ENCODE results near the gene CAMTA1. TPM values are rescaled to one million over a fixed set of nuclear protein-coding genes. Genes with fewer than 3 reads are reported as not detected.
A peak's percentile ranks its signal among the peaks of the same experiment; 100 is the strongest.

CAMTA1 gene
- total RNA-seq, 2 donors from 2014 or later: 36.5 to 57.5 TPM

GRCh38 chr1:7634546-7635240 is 849.4 kb downstream of the CAMTA1 start:
- no peak for ATAC-seq

GRCh38 chr1:7636795-7637526 is 851.7 kb downstream of the CAMTA1 start:
- DNase-seq (ENCODE audit: low spot score) (no peak), ATAC-seq (no peak)
- H3K36me3 Mint-ChIP-seq: no peaks in the 10 kb centered on the region
- peaks cover 0 to 3% of the 10 kb centered on the region in 2 donors for H3K27me3 Mint-ChIP-seq
- no peak overlapping the region for H3K4me3 Mint-ChIP-seq
- H3K27ac Mint-ChIP-seq: no peak overlapping the region
- no peaks in the 10 kb centered on the region for H3K9me3 Mint-ChIP-seq
- peaks cover 0 to 3% of the 10 kb centered on the region in 2 donors for H3K4me1 Mint-ChIP-seq (ENCODE audit: low read depth in 2 of 2)

More at GRCh38 chr1:7634546-7635240, 849.4 kb downstream of the CAMTA1 start:
- H3K9me3 Mint-ChIP-seq: no peaks in the 10 kb centered on the region
- no peak overlapping the region for H3K4me3 Mint-ChIP-seq
- no peaks in the 10 kb centered on the region for H3K4me1 Mint-ChIP-seq (ENCODE audit: low read depth in 2 of 2)
- no peak for DNase-seq (ENCODE audit: low spot score)
- H3K27ac Mint-ChIP-seq: no peak overlapping the region
- H3K27me3 Mint-ChIP-seq: peaks cover 0 to 8% of the 10 kb centered on the region in 2 donors
- no peaks in the 10 kb centered on the region for H3K36me3 Mint-ChIP-seq

GRCh38 chr1:7638078-7638477 is 852.8 kb downstream of the CAMTA1 start:
- no peak for ATAC-seq
- H3K4me1 Mint-ChIP-seq (ENCODE audit: low read depth in 2 of 2): peaks cover 0 to 3% of the 10 kb centered on the region in 2 donors
- peaks cover 0 to 3% of the 10 kb centered on the region in 2 donors for H3K27me3 Mint-ChIP-seq
- no peak overlapping the region for H3K4me3 Mint-ChIP-seq
- DNase-seq (ENCODE audit: low spot score): no peak
- no peaks in the 10 kb centered on the region for H3K36me3 Mint-ChIP-seq
- H3K9me3 Mint-ChIP-seq: no peaks in the 10 kb centered on the region
- H3K27ac Mint-ChIP-seq: no peak overlapping the region

- Mint-ChIP-seq H3K27ac (no peak overlapping the region), H3K4me1 (ENCODE audit: low read depth in 2 of 2) (peaks cover 0 to 3% of the 10 kb centered on the region in 2 donors), H3K4me3 (no peak overlapping the region), H3K27me3 (no peaks in the 10 kb centered on the region), H3K36me3 (no peaks in the 10 kb centered on the region), H3K9me3 (no peaks in the 10 kb centered on the region)
- ATAC-seq: no peak
- no peak for DNase-seq (ENCODE audit: low spot score)
These were observed 854.3 kb downstream of the CAMTA1 start for GRCh38 chr1:7639435-7640131.

- Mint-ChIP-seq H3K4me3 (no peak overlapping the region), H3K36me3 (no peaks in the 10 kb centered on the region), H3K27ac (no peak overlapping the region), H3K27me3 (no peaks in the 10 kb centered on the region), H3K9me3 (no peaks in the 10 kb centered on the region), H3K4me1 (ENCODE audit: low read depth in 2 of 2) (peaks cover 0 to 3% of the 10 kb centered on the region in 2 donors)
- ATAC-seq: no peak
- no peak for DNase-seq (ENCODE audit: low spot score)
These were observed 855.1 kb downstream of the CAMTA1 start for GRCh38 chr1:7640350-7640749.

GRCh38 chr1:7640920-7641585 is 855.8 kb downstream of the CAMTA1 start:
- no peaks in the 10 kb centered on the region for H3K36me3 Mint-ChIP-seq
- DNase-seq (ENCODE audit: low spot score): no peak
- no peaks in the 10 kb centered on the region for H3K27me3 Mint-ChIP-seq
- H3K9me3 Mint-ChIP-seq: no peaks in the 10 kb centered on the region
- no peak overlapping the region for H3K4me3 Mint-ChIP-seq
- peak in 1 of 2 donors; percentile 21 for ATAC-seq
- no peak overlapping the region for H3K27ac Mint-ChIP-seq
- peaks cover 0 to 7% of the 10 kb centered on the region in 2 donors for H3K4me1 Mint-ChIP-seq (ENCODE audit: low read depth in 2 of 2)

GRCh38 chr1:7641587-7642417 is 856.5 kb downstream of the CAMTA1 start:
- H3K9me3 Mint-ChIP-seq: no peaks in the 10 kb centered on the region
- no peak overlapping the region for H3K4me3 Mint-ChIP-seq
- peaks cover 0 to 11% of the 10 kb centered on the region in 2 donors for H3K4me1 Mint-ChIP-seq (ENCODE audit: low read depth in 2 of 2)
- DNase-seq (ENCODE audit: low spot score): no peak
- no peaks in the 10 kb centered on the region for H3K27me3 Mint-ChIP-seq
- no peaks in the 10 kb centered on the region for H3K36me3 Mint-ChIP-seq
- ATAC-seq: peak in 1 of 2 donors; percentile 20
- H3K27ac Mint-ChIP-seq: no peak overlapping the region

- DNase-seq (ENCODE audit: low spot score) (no peak), ATAC-seq (no peak)
- H3K4me3 Mint-ChIP-seq: no peak overlapping the region
- H3K36me3 Mint-ChIP-seq: no peaks in the 10 kb centered on the region
- H3K4me1 Mint-ChIP-seq (ENCODE audit: low read depth in 2 of 2): peaks cover 0 to 11% of the 10 kb centered on the region in 2 donors
- H3K27ac Mint-ChIP-seq: no peak overlapping the region
- H3K27me3 Mint-ChIP-seq: no peaks in the 10 kb centered on the region
- H3K9me3 Mint-ChIP-seq: no peaks in the 10 kb centered on the region
These were observed 857.1 kb downstream of the CAMTA1 start for GRCh38 chr1:7642418-7642704.

GRCh38 chr1:7642781-7643529 is 857.7 kb downstream of the CAMTA1 start:
- Mint-ChIP-seq H3K27me3 (no peaks in the 10 kb centered on the region), H3K36me3 (no peaks in the 10 kb centered on the region), H3K9me3 (no peaks in the 10 kb centered on the region), H3K27ac (no peak overlapping the region), H3K4me1 (ENCODE audit: low read depth in 2 of 2) (peaks cover 0 to 11% of the 10 kb centered on the region in 2 donors), H3K4me3 (no peak overlapping the region)
- ATAC-seq (no peak), DNase-seq (ENCODE audit: low spot score) (no peak)

- H3K4me3 Mint-ChIP-seq: no peak overlapping the region
- H3K36me3 Mint-ChIP-seq: no peaks in the 10 kb centered on the region
- H3K4me1 Mint-ChIP-seq (ENCODE audit: low read depth in 2 of 2): peaks cover 0 to 11% of the 10 kb centered on the region in 2 donors
- no peaks in the 10 kb centered on the region for H3K9me3 Mint-ChIP-seq
- ATAC-seq: no peak
- no peak for DNase-seq (ENCODE audit: low spot score)
- no peak overlapping the region for H3K27ac Mint-ChIP-seq
- no peaks in the 10 kb centered on the region for H3K27me3 Mint-ChIP-seq
These were observed 858.3 kb downstream of the CAMTA1 start for GRCh38 chr1:7643530-7643929.

GRCh38 chr1:7644086-7644485 is 858.8 kb downstream of the CAMTA1 start:
- ATAC-seq: no peak
- H3K4me1 Mint-ChIP-seq (ENCODE audit: low read depth in 2 of 2): peaks cover 0 to 11% of the 10 kb centered on the region in 2 donors
- H3K4me3 Mint-ChIP-seq: no peak overlapping the region
- H3K27ac Mint-ChIP-seq: no peak overlapping the region
- H3K36me3 Mint-ChIP-seq: no peaks in the 10 kb centered on the region
- H3K27me3 Mint-ChIP-seq: no peaks in the 10 kb centered on the region
- H3K9me3 Mint-ChIP-seq: no peaks in the 10 kb centered on the region
- DNase-seq (ENCODE audit: low spot score): no peak

GRCh38 chr1:7644961-7645750 is 859.9 kb downstream of the CAMTA1 start:
- Mint-ChIP-seq H3K4me3 (no peak overlapping the region), H3K9me3 (no peaks in the 10 kb centered on the region)

More at GRCh38 chr1:7644961-7645750, 859.9 kb downstream of the CAMTA1 start:
- Mint-ChIP-seq H3K4me1 (ENCODE audit: low read depth in 2 of 2) (peaks cover 0 to 11% of the 10 kb centered on the region in 2 donors), H3K27me3 (no peaks in the 10 kb centered on the region), H3K27ac (no peak overlapping the region), H3K36me3 (no peaks in the 10 kb centered on the region)
- DNase-seq (ENCODE audit: low spot score): no peak
- ATAC-seq: no peak

Measured in natural killer cell treated with Interleukin-12 subunit alpha and Interleukin-12 subunit beta and Interleukin-15 and Interleukin-18, amount 100 ng/mL, for 72 hours (primary cell).